ENCODE data around the gene SAP30L. TPM values are rescaled to one million over a fixed set of nuclear protein-coding genes. Genes with fewer than 3 reads are reported as not detected.

The SAP30L gene
- total and polyA plus RNA-seq, 3 donors from 2014 or later = 53.7 to 70.9 (median 56.9) TPM

DNA sequence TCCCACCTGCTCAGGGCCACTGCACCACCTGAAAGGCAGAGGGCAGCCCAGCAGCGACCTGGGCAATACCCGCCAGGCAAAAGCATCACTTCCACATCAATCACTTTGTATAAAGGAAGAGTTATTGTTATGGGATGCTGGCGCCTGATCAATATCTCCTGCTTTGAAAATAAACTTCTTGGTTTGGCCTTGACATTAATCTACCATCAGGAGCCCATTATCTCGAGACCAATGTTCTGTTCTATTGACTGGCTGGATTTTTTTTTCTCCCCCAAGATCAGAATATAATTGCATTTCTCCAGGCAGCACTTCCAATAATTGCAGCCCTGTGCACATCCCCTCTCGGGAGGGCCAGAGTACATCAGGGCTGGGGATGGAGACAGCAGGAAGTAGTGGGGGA is 44.4 kb upstream of the SAP30L start:
- H3K36me3 ChIP-seq (ENCODE audit: low read depth, missing control alignments) = no peaks in the 10 kb centered on the region
- H3K27me3 ChIP-seq = no peaks in the 10 kb centered on the region
- 78 to 79% methylated on average over 5 of the region's 5 CpGs for WGBS, 2 donors
- H3K4me3 ChIP-seq = no peak overlapping the region
- intact Hi-C loops (cut with DNase I; ENCODE audit: low total_unique reads) = loop anchor here (10.0 kb wide), 2 partner anchors 207 to 327 kb away; partner anchors contain the start of gene GALNT10
- peaks cover 10% of the 10 kb centered on the region for H3K4me1 ChIP-seq
- H3K27ac ChIP-seq = no peak overlapping the region
- TF ChIP-seq, protein P1, sequence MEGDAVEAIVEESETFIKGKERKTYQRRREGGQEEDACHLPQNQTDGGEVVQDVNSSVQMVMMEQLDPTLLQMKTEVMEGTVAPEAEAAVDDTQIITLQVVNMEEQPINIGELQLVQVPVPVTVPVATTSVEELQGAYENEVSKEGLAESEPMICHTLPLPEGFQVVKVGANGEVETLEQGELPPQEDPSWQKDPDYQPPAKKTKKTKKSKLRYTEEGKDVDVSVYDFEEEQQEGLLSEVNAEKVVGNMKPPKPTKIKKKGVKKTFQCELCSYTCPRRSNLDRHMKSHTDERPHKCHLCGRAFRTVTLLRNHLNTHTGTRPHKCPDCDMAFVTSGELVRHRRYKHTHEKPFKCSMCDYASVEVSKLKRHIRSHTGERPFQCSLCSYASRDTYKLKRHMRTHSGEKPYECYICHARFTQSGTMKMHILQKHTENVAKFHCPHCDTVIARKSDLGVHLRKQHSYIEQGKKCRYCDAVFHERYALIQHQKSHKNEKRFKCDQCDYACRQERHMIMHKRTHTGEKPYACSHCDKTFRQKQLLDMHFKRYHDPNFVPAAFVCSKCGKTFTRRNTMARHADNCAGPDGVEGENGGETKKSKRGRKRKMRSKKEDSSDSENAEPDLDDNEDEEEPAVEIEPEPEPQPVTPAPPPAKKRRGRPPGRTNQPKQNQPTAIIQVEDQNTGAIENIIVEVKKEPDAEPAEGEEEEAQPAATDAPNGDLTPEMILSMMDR (IDR thresholded peaks at IDR 0.05) = no peak
- TF ChIP-seq POLR2A (IDR thresholded peaks at IDR 0.05) = no peak
- DNase-seq = no peak
- no peaks in the 10 kb centered on the region for H3K9me3 ChIP-seq

DNA sequence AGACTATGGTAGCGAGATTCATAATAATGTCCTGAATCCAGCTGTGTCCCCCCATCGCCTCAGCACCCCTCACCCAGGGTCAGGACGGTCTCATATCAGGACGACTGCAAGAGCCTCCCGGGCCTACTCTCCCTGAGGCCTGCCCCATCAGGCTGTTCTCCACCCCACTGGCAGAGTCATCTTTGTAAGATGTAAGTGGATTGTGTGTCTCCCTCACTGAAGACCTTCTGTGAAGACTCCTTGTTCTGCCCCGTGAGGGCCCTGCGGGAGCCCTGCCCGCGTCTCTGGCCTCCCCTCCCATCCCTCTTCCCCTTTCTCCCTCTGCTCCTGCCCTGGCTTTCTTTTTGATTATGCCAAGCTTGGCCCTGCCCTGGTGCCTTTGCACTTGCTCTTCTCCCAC is 43.9 kb upstream of the SAP30L start:
- H3K27me3 ChIP-seq = no peaks in the 10 kb centered on the region
- 87% methylated on average over 4 to 9 of the region's 9 CpGs for WGBS, 2 donors
- TF ChIP-seq, protein P1 (IDR thresholded peaks at IDR 0.05) = no peak
- no peak for TF ChIP-seq POLR2A (IDR thresholded peaks at IDR 0.05)
- intact Hi-C loops (cut with DNase I; ENCODE audit: low total_unique reads) = loop anchor here (10.0 kb wide), 2 partner anchors 207 to 327 kb away; partner anchors contain the start of gene GALNT10
- H3K36me3 ChIP-seq (ENCODE audit: low read depth, missing control alignments) = no peaks in the 10 kb centered on the region
- H3K4me1 ChIP-seq = peaks cover 10% of the 10 kb centered on the region
- no peak overlapping the region for H3K27ac ChIP-seq
- no peak for DNase-seq
- H3K9me3 ChIP-seq = no peaks in the 10 kb centered on the region
- H3K4me3 ChIP-seq = no peak overlapping the region

DNA sequence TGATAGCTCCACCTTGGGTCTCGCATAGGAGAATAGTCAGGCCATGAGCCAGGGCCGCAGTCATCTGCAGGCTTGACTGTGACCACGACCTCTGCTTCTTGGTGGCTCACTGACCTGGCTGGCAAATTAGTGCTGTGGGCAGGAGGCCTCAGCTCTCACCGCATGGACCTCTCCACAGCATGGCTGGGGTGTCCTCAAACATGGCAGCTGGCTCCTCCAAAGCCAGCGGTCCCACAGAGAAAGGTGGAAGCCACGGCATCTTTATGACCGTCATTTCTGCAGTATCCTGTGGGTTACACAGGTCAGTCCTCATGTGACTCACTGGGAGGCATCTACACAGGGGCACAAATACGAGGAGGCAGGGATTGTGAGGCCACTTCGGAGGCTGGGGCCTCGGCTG is 43.2 kb upstream of the SAP30L start:
- intact Hi-C loops (cut with DNase I; ENCODE audit: low total_unique reads) = loop anchor here (10.0 kb wide), 2 partner anchors 208 to 328 kb away; partner anchors contain the start of gene GALNT10
- 92 to 93% methylated on average over 8 to 10 of the region's 10 CpGs for WGBS, 2 donors
- no peaks in the 10 kb centered on the region for H3K27me3 ChIP-seq
- peaks cover 10% of the 10 kb centered on the region for H3K4me1 ChIP-seq
- no peak overlapping the region for H3K27ac ChIP-seq
- TF ChIP-seq POLR2A (IDR thresholded peaks at IDR 0.05) = no peak
- TF ChIP-seq, protein P1 (IDR thresholded peaks at IDR 0.05) = no peak
- DNase-seq = no peak
- H3K9me3 ChIP-seq = no peaks in the 10 kb centered on the region
- no peak overlapping the region for H3K4me3 ChIP-seq
- H3K36me3 ChIP-seq (ENCODE audit: low read depth, missing control alignments) = no peaks in the 10 kb centered on the region

DNA sequence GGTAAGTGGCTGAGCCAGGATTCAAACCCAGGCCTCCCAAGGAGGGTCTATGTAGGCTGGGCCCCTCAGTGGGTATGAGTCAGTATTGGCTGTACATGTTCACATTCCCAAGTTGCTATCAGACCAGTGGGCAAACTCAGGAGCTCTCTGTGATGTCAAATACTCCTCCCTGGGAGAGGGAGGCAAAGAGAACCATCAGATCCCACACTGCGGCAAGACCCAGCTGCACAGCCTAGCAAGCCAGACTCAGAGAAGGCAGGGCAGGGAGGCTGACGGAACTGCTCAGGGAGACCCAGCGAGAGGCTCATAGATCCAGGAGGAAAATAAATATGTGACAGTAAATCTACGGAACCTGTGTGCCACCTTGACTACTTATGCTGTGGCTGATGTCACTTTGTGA is 42.6 kb upstream of the SAP30L start:
- no peaks in the 10 kb centered on the region for H3K27me3 ChIP-seq
- 94 to 96% methylated on average over 3 to 4 of the region's 4 CpGs for WGBS, 2 donors
- no peak for DNase-seq
- TF ChIP-seq, protein P1 (IDR thresholded peaks at IDR 0.05) = no peak
- TF ChIP-seq POLR2A (IDR thresholded peaks at IDR 0.05) = no peak
- peaks cover 10% of the 10 kb centered on the region for H3K4me1 ChIP-seq
- no peak overlapping the region for H3K4me3 ChIP-seq
- no peaks in the 10 kb centered on the region for H3K9me3 ChIP-seq
- no peak overlapping the region for H3K27ac ChIP-seq
- no peaks in the 10 kb centered on the region for H3K36me3 ChIP-seq (ENCODE audit: low read depth, missing control alignments)
- intact Hi-C loops (cut with DNase I; ENCODE audit: low total_unique reads) = loop anchor here (10.0 kb wide), 2 partner anchors 208 to 328 kb away; partner anchors contain the start of gene GALNT10

DNA sequence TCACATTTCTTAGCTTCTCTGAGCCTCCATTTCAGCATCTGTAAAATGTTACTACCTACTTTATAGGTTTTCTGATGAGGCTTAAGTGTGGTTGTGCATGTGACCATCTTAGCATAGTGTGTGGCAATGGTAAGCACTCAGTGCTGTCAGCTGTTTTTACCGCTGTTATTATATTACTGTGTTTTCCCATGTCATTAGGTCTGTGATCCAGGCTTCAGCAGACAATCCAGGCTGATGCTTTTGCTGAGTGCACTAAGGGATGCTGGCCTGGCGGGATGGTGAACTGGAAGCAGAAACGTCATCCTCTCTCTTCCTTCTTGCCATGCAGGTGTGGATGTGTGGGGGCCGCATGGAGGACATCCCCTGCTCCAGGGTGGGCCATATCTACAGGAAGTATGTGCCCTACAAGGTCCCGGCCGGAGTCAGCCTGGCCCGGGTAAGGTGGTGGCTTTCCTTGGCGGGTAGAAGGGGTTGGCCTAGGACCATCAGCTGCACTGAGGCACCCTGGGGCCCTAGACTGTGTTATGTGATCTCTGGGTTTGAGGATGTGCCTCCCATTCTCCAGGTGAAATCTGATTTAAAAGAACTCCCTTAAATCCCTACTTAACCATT is 41.9 kb upstream of the SAP30L start:
- 79 to 90% methylated on average over 4 to 8 of the region's 8 CpGs for WGBS, 2 donors
- peak; percentile 12 for DNase-seq
- Histone ChIP-seq H3K4me3 (no peak overlapping the region), H3K27me3 (no peaks in the 10 kb centered on the region), H3K9me3 (no peaks in the 10 kb centered on the region), H3K4me1 (peaks cover 10% of the 10 kb centered on the region), H3K27ac (no peak overlapping the region), H3K36me3 (ENCODE audit: low read depth, missing control alignments) (no peaks in the 10 kb centered on the region)
- intact Hi-C loops (cut with DNase I; ENCODE audit: low total_unique reads) = loop anchor here (10.0 kb wide), 2 partner anchors 209 to 329 kb away; partner anchors contain the start of gene GALNT10
- TF ChIP-seq, protein P1 (IDR thresholded peaks at IDR 0.05) = no peak
- TF ChIP-seq POLR2A (IDR thresholded peaks at IDR 0.05) = no peak
